PFSK-1 (cell line): ENCODE data around the gene MFSD11.

Experiments
- FOXP2 ChIP-seq: optimal IDR thresholded peaks from 2 replicates; pipeline ENCODE3; 2011; ENCODE audit warnings: borderline replicate concordance, control low read depth, inconsistent platforms; ENCODE audit not compliant: insufficient read depth; ENCODE audit errors: extremely low read length, extremely low read depth
- POLR2AphosphoS5 ChIP-seq: IDR thresholded peaks from 2 replicates; pipeline ENCODE4 v1.6.1; 2012; ENCODE audit warnings: low read depth, mild to moderate bottlenecking, control low read depth, low read length, moderate library complexity
- SIN3A ChIP-seq: IDR thresholded peaks from 2 replicates; pipeline ENCODE4 v1.6.1; 2012; ENCODE audit warnings: mild to moderate bottlenecking, low read length, moderate library complexity, borderline replicate concordance; ENCODE audit not compliant: insufficient read depth
- TAF1 ChIP-seq: IDR thresholded peaks from 2 replicates; pipeline ENCODE4 v1.6.1; 2012; ENCODE audit warnings: low read length, control low read depth, borderline replicate concordance; ENCODE audit not compliant: insufficient read depth
- TF ChIP-seq, protein P1 (sequence below), 2 experiments: IDR thresholded peaks; 2 replicates each; pipeline versions ENCODE4 v1.6.1 to v1.8.0; 2011 to 2012; ENCODE audit warnings: low read depth in 2 of 2, low read length in 2 of 2, control low read depth in 1 of 2, inconsistent platforms in 1 of 2, mild to moderate bottlenecking in 1 of 2, moderate library complexity in 1 of 2; ENCODE audit not compliant: insufficient read depth in 1 of 2

The MFSD11 gene

DNA sequence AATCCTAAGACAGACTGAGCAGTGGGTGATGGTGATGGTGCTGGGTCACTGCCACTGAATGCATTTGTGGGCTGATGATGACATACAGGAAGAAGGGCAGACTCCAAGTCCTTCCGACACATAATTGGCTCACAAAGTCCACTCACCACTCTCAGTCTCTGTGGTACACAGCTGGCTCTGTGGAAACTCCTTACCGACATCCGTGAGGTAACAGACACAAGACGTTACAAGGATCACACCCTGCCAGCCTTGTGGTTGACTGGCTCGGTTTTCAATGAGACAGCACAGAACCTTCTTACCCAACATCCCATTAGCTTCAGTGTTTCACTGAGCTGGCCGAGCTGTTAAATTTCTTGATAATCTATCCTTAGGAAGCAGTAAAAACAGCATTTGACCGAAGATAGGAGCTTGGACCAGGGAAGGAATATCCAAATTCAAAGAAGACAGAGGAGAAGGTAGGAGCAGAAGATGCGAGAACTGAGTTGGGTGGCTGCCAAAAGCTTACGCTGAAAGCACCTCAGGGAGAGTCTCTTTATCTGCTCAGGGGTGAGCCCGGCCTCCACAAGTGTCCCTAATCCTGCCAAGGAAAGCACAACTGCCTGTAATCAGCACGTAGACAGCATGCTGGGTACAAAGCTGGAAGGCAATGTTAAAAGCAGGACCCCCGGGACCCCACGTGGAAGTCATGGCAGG lies 21.6 kb upstream of the MFSD11 start:
- TF ChIP-seq POLR2AphosphoS5 (peak; percentile 54), SIN3A (peak; percentile 64; the same call in 1 of the 2 replicates), TAF1 (no peak), FOXP2 (peak; percentile 80)
- TF ChIP-seq, protein P1, sequence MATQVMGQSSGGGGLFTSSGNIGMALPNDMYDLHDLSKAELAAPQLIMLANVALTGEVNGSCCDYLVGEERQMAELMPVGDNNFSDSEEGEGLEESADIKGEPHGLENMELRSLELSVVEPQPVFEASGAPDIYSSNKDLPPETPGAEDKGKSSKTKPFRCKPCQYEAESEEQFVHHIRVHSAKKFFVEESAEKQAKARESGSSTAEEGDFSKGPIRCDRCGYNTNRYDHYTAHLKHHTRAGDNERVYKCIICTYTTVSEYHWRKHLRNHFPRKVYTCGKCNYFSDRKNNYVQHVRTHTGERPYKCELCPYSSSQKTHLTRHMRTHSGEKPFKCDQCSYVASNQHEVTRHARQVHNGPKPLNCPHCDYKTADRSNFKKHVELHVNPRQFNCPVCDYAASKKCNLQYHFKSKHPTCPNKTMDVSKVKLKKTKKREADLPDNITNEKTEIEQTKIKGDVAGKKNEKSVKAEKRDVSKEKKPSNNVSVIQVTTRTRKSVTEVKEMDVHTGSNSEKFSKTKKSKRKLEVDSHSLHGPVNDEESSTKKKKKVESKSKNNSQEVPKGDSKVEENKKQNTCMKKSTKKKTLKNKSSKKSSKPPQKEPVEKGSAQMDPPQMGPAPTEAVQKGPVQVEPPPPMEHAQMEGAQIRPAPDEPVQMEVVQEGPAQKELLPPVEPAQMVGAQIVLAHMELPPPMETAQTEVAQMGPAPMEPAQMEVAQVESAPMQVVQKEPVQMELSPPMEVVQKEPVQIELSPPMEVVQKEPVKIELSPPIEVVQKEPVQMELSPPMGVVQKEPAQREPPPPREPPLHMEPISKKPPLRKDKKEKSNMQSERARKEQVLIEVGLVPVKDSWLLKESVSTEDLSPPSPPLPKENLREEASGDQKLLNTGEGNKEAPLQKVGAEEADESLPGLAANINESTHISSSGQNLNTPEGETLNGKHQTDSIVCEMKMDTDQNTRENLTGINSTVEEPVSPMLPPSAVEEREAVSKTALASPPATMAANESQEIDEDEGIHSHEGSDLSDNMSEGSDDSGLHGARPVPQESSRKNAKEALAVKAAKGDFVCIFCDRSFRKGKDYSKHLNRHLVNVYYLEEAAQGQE (IDR thresholded peaks at IDR 0.05; ENCODE audit: insufficient read depth in 1 of 2, low read depth in 2 of 2, low read length in 2 of 2): no peak

DNA sequence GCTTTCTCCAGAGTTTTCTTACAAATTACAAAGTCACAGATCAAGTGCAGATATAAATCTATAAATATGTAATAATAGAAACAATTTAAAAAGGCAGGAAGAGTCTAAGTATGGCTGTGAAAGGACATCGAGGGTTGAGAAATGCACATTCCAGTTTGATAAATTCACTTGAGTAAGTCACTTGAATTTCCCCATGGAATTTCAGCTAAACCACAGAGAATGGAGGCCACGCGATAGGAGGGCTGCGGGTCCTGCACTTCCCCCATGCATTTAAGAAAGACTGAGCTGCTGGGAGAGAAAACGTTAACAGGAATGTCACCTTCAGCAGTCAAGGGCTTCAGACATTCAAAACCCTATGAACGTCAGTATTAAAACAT lies 21.1 kb upstream of the MFSD11 start:
- TF ChIP-seq POLR2AphosphoS5 (no peak), FOXP2 (no peak), SIN3A (no peak), TAF1 (no peak)
- TF ChIP-seq, protein P1 (IDR thresholded peaks at IDR 0.05; ENCODE audit: insufficient read depth in 1 of 2, low read depth in 2 of 2, low read length in 2 of 2): no peak

DNA sequence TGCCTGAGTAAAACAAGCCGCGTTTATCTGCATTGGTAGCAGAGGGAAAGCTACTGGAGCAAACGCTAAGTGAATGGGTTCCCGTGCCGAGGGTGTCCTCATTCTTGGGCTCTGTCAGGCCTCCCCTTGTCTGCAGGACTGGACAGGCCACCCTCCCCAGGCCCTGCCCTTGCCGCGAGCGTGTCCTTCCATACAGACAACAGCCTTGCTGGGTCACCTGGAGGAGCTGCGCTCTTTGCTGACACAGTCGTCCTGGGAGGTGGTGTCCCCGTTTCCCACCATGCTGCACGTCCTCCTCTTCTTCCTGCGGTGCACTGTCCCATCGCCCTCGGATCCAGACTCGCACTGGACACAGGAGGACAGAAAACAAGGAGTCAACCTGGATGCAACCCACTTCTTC lies 19.4 kb upstream of the MFSD11 start:
- TF ChIP-seq FOXP2 (no peak), SIN3A (no peak), TAF1 (no peak)

DNA sequence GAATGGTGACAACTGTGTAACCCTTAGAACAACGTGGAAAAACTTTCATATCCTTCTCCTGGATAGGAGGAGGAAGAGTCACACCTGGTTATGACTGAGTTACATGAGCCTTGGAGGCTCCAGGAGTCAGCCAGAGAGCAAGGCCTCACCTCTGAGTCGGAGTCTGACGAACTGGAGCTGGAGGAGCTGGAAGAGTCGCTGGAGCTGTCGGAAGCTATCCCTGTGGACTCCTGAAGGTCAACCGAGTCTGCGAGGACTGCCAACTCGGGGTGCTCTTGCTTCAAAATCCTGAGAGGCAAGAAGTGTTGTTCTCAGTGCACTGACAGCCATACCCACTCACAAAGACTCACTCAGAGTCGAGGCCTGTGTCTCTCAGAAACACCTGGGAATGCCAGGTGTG lies 17.7 kb upstream of the MFSD11 start:
- TF ChIP-seq, protein P1 (IDR thresholded peaks at IDR 0.05; ENCODE audit: insufficient read depth in 1 of 2, low read depth in 2 of 2, low read length in 2 of 2): no peak
- TF ChIP-seq FOXP2 (no peak), POLR2AphosphoS5 (no peak), SIN3A (no peak), TAF1 (no peak)

DNA sequence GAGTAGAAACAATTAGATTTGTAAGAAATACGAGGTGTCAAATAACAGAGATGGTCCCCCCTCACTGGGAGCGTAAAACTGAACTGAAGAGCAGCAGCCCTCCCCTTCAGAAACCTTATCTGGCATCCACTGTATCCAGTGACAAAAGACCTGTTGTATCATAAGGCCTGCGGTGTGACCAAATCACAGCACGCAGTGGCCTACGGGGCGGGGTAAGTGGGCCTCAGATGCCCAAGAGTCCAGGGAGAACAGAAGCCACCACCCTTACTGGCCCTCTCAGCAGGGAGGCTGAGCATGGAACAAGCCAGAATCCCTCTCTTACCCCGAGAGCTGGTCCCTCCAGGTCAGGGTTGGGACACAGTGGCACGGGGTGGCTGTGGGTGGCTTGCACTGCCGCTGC lies 17.0 kb upstream of the MFSD11 start:
- TF ChIP-seq SIN3A: no peak
- no peak for TF ChIP-seq POLR2AphosphoS5

DNA sequence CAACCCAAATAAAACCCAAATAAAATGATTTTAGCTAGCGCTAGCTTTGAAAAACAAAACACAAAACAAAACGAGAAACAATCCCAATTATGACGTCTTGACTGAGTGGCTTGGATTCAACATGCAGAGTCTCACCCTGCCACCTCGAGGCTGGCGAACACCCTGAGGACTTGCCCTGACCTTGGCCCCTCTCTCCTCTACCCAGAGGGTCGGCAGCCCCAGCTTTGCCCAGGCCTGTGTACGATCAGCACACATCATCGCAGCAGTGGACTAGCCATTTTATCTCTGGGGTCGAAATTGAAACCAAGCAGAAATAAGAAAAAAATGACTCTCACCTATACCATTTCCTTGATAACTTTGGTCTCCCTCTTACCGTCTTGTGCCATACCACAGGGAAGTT lies 16.5 kb upstream of the MFSD11 start:
- TF ChIP-seq SIN3A (no peak), POLR2AphosphoS5 (no peak), TAF1 (no peak), FOXP2 (no peak)
- TF ChIP-seq, protein P1 (IDR thresholded peaks at IDR 0.05; ENCODE audit: insufficient read depth in 1 of 2, low read depth in 2 of 2, low read length in 2 of 2): no peak
